Measurements from ENCODE around the gene CYYR1.

Gene CYYR1

DNA sequence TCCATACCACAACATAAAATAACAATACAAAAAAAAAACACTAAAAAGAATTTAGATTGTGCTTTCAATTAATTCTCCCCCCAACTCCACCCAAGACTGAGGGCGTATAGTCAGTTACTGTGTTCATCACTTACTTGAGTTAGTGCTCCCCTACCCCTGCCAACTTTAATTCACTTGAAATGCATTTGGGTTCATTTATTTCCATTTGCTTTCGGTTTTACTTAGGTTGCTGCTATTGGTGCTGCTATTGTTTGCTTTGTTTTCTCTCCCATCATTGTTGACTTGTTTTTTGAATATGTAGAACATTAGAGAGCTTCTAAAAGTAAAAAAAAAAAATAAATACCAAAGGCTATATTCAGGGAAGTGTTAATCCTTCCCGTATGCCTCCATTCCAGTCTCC, 10.7 kb upstream of the CYYR1 start:
- H3K4me1 ChIP-seq (ENCODE audit: control insufficient read depth, insufficient read depth, low read length): peaks cover 5% of the 10 kb centered on the region; the same call in 1 of the 2 replicates
- no peak overlapping the region for H3K27ac ChIP-seq (ENCODE audit: low read depth, low read length)
- peaks cover 8% of the 10 kb centered on the region for H3K9me3 ChIP-seq (ENCODE audit: control insufficient read depth, insufficient read depth, low read depth, low read length)
- no peak overlapping the region for H3K9ac ChIP-seq (ENCODE audit: low read length)
- H3K27me3 ChIP-seq (ENCODE audit: control insufficient read depth, insufficient read depth, low read length): no peaks in the 10 kb centered on the region
- no peak overlapping the region for H3K4me3 ChIP-seq (ENCODE audit: low read depth, low read length)
- H3K36me3 ChIP-seq (ENCODE audit: control insufficient read depth, insufficient read depth, low read length): no peaks in the 10 kb centered on the region

DNA sequence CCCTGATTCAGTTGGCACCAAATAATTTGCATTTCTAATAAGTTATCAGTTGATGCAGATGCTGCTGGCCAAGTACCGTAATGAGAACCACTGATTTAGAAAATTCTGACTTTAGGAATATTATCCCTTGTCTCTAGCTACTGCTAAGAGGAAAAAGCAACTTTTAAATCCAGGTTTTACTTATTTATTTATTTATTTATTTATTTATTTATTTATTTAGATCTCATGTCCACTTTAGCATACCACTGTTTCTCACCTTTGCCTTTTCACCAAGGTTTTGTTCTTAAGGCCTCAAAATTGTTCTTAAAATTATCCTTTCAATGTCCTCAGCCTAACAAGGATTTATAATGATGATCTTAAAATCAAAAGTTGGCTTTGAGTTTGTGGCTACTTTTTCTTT, 8.7 kb upstream of the CYYR1 start:
- Histone ChIP-seq H3K36me3 (ENCODE audit: control insufficient read depth, insufficient read depth, low read length) (no peaks in the 10 kb centered on the region), H3K4me3 (ENCODE audit: low read depth, low read length) (no peak overlapping the region), H3K27me3 (ENCODE audit: control insufficient read depth, insufficient read depth, low read length) (no peaks in the 10 kb centered on the region), H3K9me3 (ENCODE audit: control insufficient read depth, insufficient read depth, low read depth, low read length) (peaks cover 8% of the 10 kb centered on the region), H3K4me1 (ENCODE audit: control insufficient read depth, insufficient read depth, low read length) (peaks cover 5% of the 10 kb centered on the region; the same call in 1 of the 2 replicates), H3K27ac (ENCODE audit: low read depth, low read length) (no peak overlapping the region), H3K9ac (ENCODE audit: low read length) (no peak overlapping the region)

GRCh38 chr21:26572076-26572701, 897 bp downstream of the CYYR1 start:
- Histone ChIP-seq H3K4me3 (ENCODE audit: low read depth, low read length) (peak overlapping the region; percentile 96), H3K27me3 (ENCODE audit: control insufficient read depth, insufficient read depth, low read length) (no peaks in the 10 kb centered on the region), H3K9me3 (ENCODE audit: control insufficient read depth, insufficient read depth, low read depth, low read length) (no peaks in the 10 kb centered on the region), H3K27ac (ENCODE audit: low read depth, low read length) (peak overlapping the region; percentile 88), H3K9ac (ENCODE audit: low read length) (peak overlapping the region; percentile 99), H3K4me1 (ENCODE audit: control insufficient read depth, insufficient read depth, low read length) (peaks cover 16% of the 10 kb centered on the region), H3K36me3 (ENCODE audit: control insufficient read depth, insufficient read depth, low read length) (peaks cover 7% of the 10 kb centered on the region; the same call in 1 of the 2 replicates)

DNA sequence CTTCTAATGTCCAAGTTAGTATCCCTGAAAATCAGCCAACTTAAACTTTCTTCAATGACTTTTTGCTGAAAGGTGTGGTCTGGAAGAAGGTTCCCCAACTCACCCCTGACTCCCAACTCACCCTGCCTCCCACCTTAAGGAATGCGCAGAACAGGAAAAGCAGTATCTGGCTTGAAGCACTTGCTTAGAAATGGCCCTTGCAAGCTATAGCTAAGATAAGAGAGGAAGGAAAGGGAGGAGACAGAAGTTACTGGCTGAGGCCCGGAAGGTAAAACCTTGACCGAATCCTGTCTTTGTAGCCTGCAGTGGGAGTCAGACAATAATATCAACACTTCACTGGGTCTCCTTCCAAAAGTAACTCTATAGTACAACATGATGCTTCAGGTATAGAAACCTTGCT, 2.9 kb downstream of the CYYR1 start:
- Histone ChIP-seq H3K27me3 (ENCODE audit: control insufficient read depth, insufficient read depth, low read length) (no peaks in the 10 kb centered on the region), H3K4me3 (ENCODE audit: low read depth, low read length) (peak overlapping the region; percentile 96; the same call in 1 of the 2 replicates), H3K36me3 (ENCODE audit: control insufficient read depth, insufficient read depth, low read length) (peaks cover 17% of the 10 kb centered on the region), H3K9me3 (ENCODE audit: control insufficient read depth, insufficient read depth, low read depth, low read length) (no peaks in the 10 kb centered on the region), H3K27ac (ENCODE audit: low read depth, low read length) (0 out of 2 replicates have a peak overlapping the region, but pooled peaks have one; percentile 23), H3K9ac (ENCODE audit: low read length) (no peak overlapping the region), H3K4me1 (ENCODE audit: control insufficient read depth, insufficient read depth, low read length) (peaks cover 16% of the 10 kb centered on the region)

DNA sequence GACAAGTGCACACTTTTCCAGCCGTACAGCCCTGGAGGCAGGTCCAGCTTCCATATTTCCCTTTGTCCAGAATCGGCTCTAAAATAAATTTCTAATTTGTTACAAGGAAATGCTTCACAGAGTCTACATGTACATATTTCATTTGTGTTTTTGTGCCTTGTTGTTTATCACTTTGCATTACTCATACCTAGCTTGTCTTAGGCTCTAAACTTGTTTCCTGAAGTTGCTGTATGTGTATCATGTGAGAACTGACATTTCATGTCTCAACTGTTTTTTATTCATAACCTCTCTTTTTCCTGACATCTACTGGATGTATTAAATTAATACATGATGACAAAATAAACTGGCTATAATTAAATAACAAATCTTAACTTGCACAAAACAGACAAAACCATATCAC, 7.5 kb downstream of the CYYR1 start:
- Histone ChIP-seq H3K9ac (ENCODE audit: low read length) (no peak overlapping the region), H3K27ac (ENCODE audit: low read depth, low read length) (no peak overlapping the region), H3K9me3 (ENCODE audit: control insufficient read depth, insufficient read depth, low read depth, low read length) (no peaks in the 10 kb centered on the region), H3K4me3 (ENCODE audit: low read depth, low read length) (no peak overlapping the region), H3K36me3 (ENCODE audit: control insufficient read depth, insufficient read depth, low read length) (peaks cover 33% of the 10 kb centered on the region), H3K27me3 (ENCODE audit: control insufficient read depth, insufficient read depth, low read length) (no peaks in the 10 kb centered on the region), H3K4me1 (ENCODE audit: control insufficient read depth, insufficient read depth, low read length) (peaks cover 8% of the 10 kb centered on the region)

GRCh38 chr21:26565111-26565510, 8.0 kb downstream of the CYYR1 start:
- H3K27me3 ChIP-seq (ENCODE audit: control insufficient read depth, insufficient read depth, low read length): no peaks in the 10 kb centered on the region
- H3K4me1 ChIP-seq (ENCODE audit: control insufficient read depth, insufficient read depth, low read length): peaks cover 4% of the 10 kb centered on the region; the same call in 1 of the 2 replicates
- H3K9ac ChIP-seq (ENCODE audit: low read length): no peak overlapping the region
- no peaks in the 10 kb centered on the region for H3K9me3 ChIP-seq (ENCODE audit: control insufficient read depth, insufficient read depth, low read depth, low read length)
- H3K27ac ChIP-seq (ENCODE audit: low read depth, low read length): no peak overlapping the region
- no peak overlapping the region for H3K4me3 ChIP-seq (ENCODE audit: low read depth, low read length)
- H3K36me3 ChIP-seq (ENCODE audit: control insufficient read depth, insufficient read depth, low read length): peaks cover 34% of the 10 kb centered on the region

DNA sequence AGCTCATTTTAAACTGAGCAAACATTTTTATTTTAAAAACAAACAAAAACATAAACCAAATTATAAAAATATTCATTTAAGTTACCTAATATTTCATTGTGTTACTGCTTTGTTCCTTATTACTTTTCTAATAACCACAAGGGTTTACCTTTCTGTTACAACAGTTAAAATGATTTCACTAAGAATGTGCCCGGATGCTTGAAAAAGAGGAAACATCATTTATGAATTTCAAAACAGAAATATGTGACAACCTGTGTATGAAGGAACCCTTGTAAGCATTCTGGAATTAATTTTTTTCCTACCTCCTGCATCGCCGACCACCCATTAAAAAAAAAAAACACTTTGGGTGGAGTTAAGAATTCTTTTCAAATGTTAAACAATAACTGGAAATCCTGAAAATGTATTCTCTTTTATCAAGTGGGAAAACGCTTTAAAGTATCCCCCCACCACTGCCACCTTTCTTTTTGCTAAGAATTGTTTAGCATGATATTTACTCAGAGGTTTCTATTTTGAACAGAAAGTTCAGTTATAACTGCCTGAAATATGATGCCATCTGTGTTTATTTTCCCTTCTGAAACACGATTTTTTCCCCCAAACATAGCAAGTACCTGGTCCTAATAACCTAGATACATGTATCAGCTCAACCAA, 9.1 kb downstream of the CYYR1 start:
- H3K9ac ChIP-seq (ENCODE audit: low read length): no peak overlapping the region
- no peaks in the 10 kb centered on the region for H3K4me1 ChIP-seq (ENCODE audit: control insufficient read depth, insufficient read depth, low read length)
- no peak overlapping the region for H3K4me3 ChIP-seq (ENCODE audit: low read depth, low read length)
- H3K27ac ChIP-seq (ENCODE audit: low read depth, low read length): no peak overlapping the region
- peaks cover 29% of the 10 kb centered on the region for H3K36me3 ChIP-seq (ENCODE audit: control insufficient read depth, insufficient read depth, low read length)
- no peaks in the 10 kb centered on the region for H3K27me3 ChIP-seq (ENCODE audit: control insufficient read depth, insufficient read depth, low read length)
- H3K9me3 ChIP-seq (ENCODE audit: control insufficient read depth, insufficient read depth, low read depth, low read length): no peaks in the 10 kb centered on the region

DNA sequence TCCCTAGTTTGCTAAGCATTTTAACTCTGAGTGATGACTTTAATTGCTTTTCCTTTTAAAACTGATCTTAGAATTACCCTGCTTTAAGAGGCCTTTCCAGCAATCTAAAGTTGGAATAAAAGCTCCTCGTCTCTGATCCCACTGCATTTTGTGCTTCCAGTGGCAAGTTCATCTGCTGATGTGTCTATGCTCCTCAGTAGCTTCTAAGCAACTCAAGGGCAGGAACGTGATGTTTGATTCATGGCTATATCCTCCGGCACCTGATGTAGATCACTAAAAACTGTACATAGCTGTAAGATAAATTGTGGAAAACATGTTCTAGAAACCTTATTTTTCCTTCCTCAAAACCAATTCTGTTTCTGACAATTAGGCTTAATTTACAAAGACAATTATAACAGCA, 12.5 kb downstream of the CYYR1 start:
- H3K4me3 ChIP-seq (ENCODE audit: low read depth, low read length): no peak overlapping the region
- no peaks in the 10 kb centered on the region for H3K4me1 ChIP-seq (ENCODE audit: control insufficient read depth, insufficient read depth, low read length)

DNA sequence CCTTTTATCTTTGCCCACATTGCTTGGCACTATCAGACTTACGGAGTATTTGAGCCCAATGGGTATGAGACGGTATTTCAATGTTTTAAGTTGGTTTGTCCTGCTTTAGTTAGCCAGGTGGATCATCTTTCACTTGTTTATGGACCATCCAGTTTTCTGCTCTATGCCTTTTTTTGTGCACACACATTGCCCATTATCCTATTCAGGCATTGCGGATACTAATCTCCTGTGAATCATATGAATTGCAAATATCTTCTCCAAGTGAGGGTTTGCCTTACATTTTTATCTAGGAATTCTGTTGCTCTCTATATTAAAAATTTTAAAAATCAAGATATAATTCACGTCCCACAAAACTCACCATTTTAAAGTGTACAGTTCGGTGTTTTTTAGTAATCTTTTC, 14.0 kb downstream of the CYYR1 start:
- H3K27me3 ChIP-seq (ENCODE audit: control insufficient read depth, insufficient read depth, low read length): no peaks in the 10 kb centered on the region
- no peaks in the 10 kb centered on the region for H3K4me1 ChIP-seq (ENCODE audit: control insufficient read depth, insufficient read depth, low read length)
- H3K9me3 ChIP-seq (ENCODE audit: control insufficient read depth, insufficient read depth, low read depth, low read length): no peaks in the 10 kb centered on the region
- H3K27ac ChIP-seq (ENCODE audit: low read depth, low read length): no peak overlapping the region
- no peak overlapping the region for H3K4me3 ChIP-seq (ENCODE audit: low read depth, low read length)
- H3K9ac ChIP-seq (ENCODE audit: low read length): no peak overlapping the region
- peaks cover 27% of the 10 kb centered on the region for H3K36me3 ChIP-seq (ENCODE audit: control insufficient read depth, insufficient read depth, low read length)

More for the DNA sequence above, 12.5 kb downstream of the CYYR1 start:
- Histone ChIP-seq H3K27me3 (ENCODE audit: control insufficient read depth, insufficient read depth, low read length) (no peaks in the 10 kb centered on the region), H3K27ac (ENCODE audit: low read depth, low read length) (no peak overlapping the region), H3K36me3 (ENCODE audit: control insufficient read depth, insufficient read depth, low read length) (peaks cover 35% of the 10 kb centered on the region), H3K9me3 (ENCODE audit: control insufficient read depth, insufficient read depth, low read depth, low read length) (no peaks in the 10 kb centered on the region), H3K9ac (ENCODE audit: low read length) (no peak overlapping the region)

GRCh38 chr21:26557106-26557505, 16.0 kb downstream of the CYYR1 start:
- no peaks in the 10 kb centered on the region for H3K9me3 ChIP-seq (ENCODE audit: control insufficient read depth, insufficient read depth, low read depth, low read length)
- H3K27ac ChIP-seq (ENCODE audit: low read depth, low read length): no peak overlapping the region
- no peak overlapping the region for H3K4me3 ChIP-seq (ENCODE audit: low read depth, low read length)
- no peaks in the 10 kb centered on the region for H3K4me1 ChIP-seq (ENCODE audit: control insufficient read depth, insufficient read depth, low read length)
- peaks cover 23% of the 10 kb centered on the region for H3K36me3 ChIP-seq (ENCODE audit: control insufficient read depth, insufficient read depth, low read length)
- no peak overlapping the region for H3K9ac ChIP-seq (ENCODE audit: low read length)
- H3K27me3 ChIP-seq (ENCODE audit: control insufficient read depth, insufficient read depth, low read length): no peaks in the 10 kb centered on the region

DNA sequence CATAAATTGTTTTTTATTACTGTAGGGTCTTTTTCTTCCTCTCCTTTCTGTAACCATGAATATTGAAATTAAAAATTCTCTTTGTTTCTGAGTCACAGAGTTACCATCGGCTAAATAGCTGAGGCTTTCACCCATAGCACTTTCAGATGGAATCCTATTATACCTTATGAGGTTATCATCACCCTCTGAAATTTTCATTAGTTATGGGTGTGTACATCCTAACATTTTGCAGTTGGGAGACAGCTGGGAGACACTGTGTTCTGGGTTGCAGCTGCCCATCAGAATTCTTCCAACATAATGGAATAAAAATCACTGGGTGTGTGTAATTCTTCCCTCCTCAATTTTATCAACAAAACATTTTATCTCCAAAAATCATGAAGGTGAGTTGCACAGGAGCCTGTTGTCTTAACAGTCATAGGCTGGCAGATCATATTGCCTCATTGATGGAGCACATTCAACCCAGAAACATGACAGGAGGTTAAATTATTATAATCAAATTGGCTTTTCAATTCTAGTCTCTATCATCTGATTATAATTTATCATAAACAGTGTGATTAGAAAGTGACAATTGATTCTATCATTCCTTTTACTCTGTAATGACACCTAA, 17.4 kb downstream of the CYYR1 start:
- no peak overlapping the region for H3K9ac ChIP-seq (ENCODE audit: low read length)
- no peaks in the 10 kb centered on the region for H3K9me3 ChIP-seq (ENCODE audit: control insufficient read depth, insufficient read depth, low read depth, low read length)
- no peak overlapping the region for H3K4me3 ChIP-seq (ENCODE audit: low read depth, low read length)
- peaks cover 15% of the 10 kb centered on the region for H3K36me3 ChIP-seq (ENCODE audit: control insufficient read depth, insufficient read depth, low read length)
- no peaks in the 10 kb centered on the region for H3K4me1 ChIP-seq (ENCODE audit: control insufficient read depth, insufficient read depth, low read length)
- no peaks in the 10 kb centered on the region for H3K27me3 ChIP-seq (ENCODE audit: control insufficient read depth, insufficient read depth, low read length)
- no peak overlapping the region for H3K27ac ChIP-seq (ENCODE audit: low read depth, low read length)
